ENCODE results near the gene CCR5AS.
"Not testable (repeated sequence)": the region's sequence is repeated elsewhere in the genome, so short reads cannot be mapped to it uniquely, and the experiment has no call there.

CCR5AS gene

DNA sequence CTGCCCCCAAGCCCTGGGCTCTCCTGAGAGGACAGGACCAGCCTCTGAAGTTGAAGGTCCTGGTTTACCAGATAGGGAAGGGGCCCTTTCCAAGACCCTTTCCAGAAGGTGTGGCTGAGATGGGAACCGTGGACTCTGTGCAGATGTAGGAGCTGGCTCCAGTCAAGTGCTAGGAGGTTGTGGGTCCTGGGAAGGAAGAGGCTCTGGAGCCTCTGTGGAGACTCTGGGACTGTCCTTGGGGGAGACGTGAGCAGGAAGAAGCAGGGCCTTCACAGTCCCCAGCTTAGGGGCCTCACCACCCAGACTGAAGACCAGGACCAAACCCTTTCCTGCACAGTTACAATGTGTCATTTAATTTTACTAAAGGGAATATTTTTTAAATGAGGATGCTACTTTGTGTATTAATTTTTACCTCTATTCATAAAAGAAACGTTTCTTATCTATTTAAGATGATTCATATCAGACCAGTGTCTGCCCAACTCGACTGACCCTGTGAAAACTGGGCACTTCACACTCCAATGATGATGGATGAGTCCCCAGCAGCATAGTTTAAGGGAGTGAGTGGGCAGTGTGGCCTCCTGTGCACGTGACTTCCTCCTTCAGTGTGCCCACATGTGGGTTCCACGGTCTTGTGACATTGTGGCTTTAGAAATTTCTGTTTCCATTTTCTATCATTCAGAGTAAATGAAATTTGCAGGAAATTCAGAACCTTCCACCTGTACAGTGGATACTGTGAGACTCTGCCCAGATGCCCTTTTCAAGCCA lies 10.9 kb downstream of the CCR5AS start:
- Histone ChIP-seq H3K4me1 (ENCODE audit: control insufficient read depth, insufficient read depth, low read length) (no peaks in the 10 kb centered on the region), H3K36me3 (ENCODE audit: control insufficient read depth, insufficient read depth, low read length) (no peaks in the 10 kb centered on the region), H3K9me3 (replicated peaks; ENCODE audit: control insufficient read depth, low read depth, low read length) (no peaks in the 10 kb centered on the region), H3K27ac (ENCODE audit: low read length) (no peak overlapping the region), H3K4me3 (ENCODE audit: low read length) (no peak overlapping the region), H3K27me3 (ENCODE audit: control insufficient read depth, insufficient read depth, low read length) (no peaks in the 10 kb centered on the region)
- WGBS (ENCODE audit: insufficient coverage), result no CpG with 5 or more reads among the region's 6 CpGs
- DNase-seq, result peak; percentile 20

DNA sequence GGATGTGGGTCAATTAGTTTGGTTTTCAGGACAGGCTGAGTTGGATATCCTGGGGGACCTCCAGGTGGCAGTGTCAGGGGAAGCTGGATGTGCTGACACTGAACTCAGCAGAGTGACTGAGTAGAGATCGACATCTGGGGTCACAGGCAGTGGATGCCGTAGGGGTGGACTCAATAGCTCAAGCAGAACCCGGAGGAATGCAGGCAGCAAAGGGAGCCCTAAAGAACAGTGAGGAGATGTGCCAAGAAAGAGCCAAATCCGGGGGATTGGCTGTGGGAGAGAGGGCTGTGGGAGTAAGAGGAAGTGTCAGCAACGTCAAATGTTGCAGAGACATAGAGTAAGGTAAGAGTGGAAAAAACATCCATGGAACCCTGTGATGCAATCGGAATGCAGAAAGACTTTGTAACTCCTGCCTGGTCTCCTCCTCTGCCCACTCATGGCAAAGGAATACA lies 11.6 kb downstream of the CCR5AS start:
- WGBS (ENCODE audit: insufficient coverage), result 78% methylated on average over 6 of the region's 6 CpGs
- Histone ChIP-seq H3K27ac (ENCODE audit: low read length) (no peak overlapping the region), H3K4me3 (ENCODE audit: low read length) (no peak overlapping the region), H3K36me3 (ENCODE audit: control insufficient read depth, insufficient read depth, low read length) (no peaks in the 10 kb centered on the region), H3K4me1 (ENCODE audit: control insufficient read depth, insufficient read depth, low read length) (no peaks in the 10 kb centered on the region), H3K9me3 (replicated peaks; ENCODE audit: control insufficient read depth, low read depth, low read length) (no peaks in the 10 kb centered on the region), H3K27me3 (ENCODE audit: control insufficient read depth, insufficient read depth, low read length) (no peaks in the 10 kb centered on the region)
- peak; percentile 10 for DNase-seq

DNA sequence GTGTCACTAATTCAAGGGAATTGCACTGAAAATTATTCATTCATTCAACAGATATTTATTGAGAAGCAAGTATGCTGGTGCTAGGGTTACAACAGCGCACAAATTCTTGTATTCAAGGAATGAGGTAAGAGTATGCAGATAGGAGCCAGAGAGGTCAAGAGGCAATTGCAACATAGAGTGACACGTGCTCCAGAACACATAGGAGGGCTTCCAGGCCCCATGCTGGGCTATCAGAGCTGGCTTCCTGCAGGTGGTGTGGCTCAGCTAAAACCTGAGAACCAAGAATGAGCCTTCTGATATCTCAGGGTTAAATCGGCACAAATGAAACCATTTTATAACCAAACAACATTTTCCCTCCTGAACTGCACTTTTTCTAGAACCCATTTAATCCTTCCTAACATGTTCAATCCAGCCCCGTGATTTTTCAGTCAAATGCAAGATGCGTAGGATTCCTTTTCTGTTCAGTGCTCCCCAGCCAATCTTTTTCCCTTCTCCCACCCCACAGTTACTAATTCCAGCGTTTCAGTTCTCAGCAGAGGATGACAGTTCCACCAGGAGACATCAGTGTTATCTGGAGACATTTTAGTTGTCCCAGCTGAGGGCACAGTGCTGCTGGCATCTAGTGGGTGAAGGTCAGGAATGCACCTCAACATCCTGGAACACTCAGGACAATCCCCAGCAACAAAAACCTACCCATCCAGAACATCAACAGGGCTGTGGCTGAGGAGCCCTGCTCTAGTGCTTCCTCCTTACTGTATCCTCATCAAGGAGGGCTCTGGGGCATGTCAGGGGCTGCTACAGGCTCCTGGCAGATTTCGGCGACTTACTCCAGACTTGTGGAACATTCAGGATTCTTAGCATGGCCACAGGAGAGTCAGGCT lies 13.1 kb downstream of the CCR5AS start:
- H3K4me1 ChIP-seq (ENCODE audit: control insufficient read depth, insufficient read depth, low read length), result no peaks in the 10 kb centered on the region
- 79% methylated on average over 7 of the region's 8 CpGs for WGBS (ENCODE audit: insufficient coverage)

DNA sequence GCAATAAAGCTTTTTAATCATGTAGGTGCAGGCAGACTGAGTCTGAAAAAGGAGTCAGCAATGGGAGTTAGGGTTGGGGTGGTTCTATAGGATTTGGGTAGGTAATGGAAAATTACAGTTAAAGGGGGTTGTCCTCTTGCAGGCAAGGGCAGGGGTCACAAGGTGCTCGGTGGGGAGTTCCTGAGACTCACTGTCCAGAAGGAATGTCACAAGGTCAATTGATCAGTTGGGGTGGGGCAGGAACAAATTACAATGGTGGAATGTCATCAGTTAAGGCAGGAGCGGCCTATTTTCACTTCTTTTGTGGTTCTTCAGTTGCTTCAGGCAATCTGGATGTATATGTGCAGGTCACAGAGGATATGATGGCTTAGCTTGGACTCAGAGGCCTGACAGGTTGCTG lies 13.9 kb downstream of the CCR5AS start:
- 68% methylated on average over 2 of the region's 2 CpGs for WGBS (ENCODE audit: insufficient coverage)
- DNase-seq, result no peak
- Histone ChIP-seq H3K9me3 (replicated peaks; ENCODE audit: control insufficient read depth, low read depth, low read length) (no peaks in the 10 kb centered on the region), H3K4me3 (ENCODE audit: low read length) (no peak overlapping the region), H3K27me3 (ENCODE audit: control insufficient read depth, insufficient read depth, low read length) (no peaks in the 10 kb centered on the region), H3K27ac (ENCODE audit: low read length) (no peak overlapping the region), H3K4me1 (ENCODE audit: control insufficient read depth, insufficient read depth, low read length) (no peaks in the 10 kb centered on the region), H3K36me3 (ENCODE audit: control insufficient read depth, insufficient read depth, low read length) (no peaks in the 10 kb centered on the region)

More for the DNA sequence above, 13.1 kb downstream of the CCR5AS start:
- Histone ChIP-seq H3K36me3 (ENCODE audit: control insufficient read depth, insufficient read depth, low read length) (no peaks in the 10 kb centered on the region), H3K27ac (ENCODE audit: low read length) (no peak overlapping the region), H3K4me3 (ENCODE audit: low read length) (no peak overlapping the region), H3K27me3 (ENCODE audit: control insufficient read depth, insufficient read depth, low read length) (no peaks in the 10 kb centered on the region), H3K9me3 (replicated peaks; ENCODE audit: control insufficient read depth, low read depth, low read length) (no peaks in the 10 kb centered on the region)
- DNase-seq, result no peak

DNA sequence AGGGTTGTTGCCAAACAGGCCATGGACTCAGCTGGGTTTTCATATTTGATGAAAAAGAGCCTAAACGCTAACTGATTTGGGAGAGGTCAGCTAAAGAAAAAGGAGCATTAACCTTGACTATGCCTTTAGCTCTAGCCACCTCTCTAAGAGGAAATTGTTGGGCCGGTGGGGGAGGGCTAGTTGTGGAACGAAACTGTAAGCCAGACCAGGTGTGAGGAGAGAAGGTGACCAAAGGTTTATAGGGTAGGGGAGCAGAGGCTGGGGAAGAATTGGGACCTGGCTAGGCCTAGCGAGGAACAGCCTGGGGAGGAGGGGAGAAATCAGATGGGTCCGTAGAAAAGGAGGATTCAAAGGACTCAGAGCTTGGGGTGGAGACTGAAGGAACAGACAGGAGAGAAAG lies 15.3 kb downstream of the CCR5AS start:
- not testable (repeated sequence) for H3K27me3 ChIP-seq (ENCODE audit: control insufficient read depth, insufficient read depth, low read length); H3K9me3 ChIP-seq (replicated peaks; ENCODE audit: control insufficient read depth, low read depth, low read length); H3K27ac ChIP-seq (ENCODE audit: low read length); H3K4me1 ChIP-seq (ENCODE audit: control insufficient read depth, insufficient read depth, low read length); H3K4me3 ChIP-seq (ENCODE audit: low read length); DNase-seq; H3K36me3 ChIP-seq (ENCODE audit: control insufficient read depth, insufficient read depth, low read length)
- 49% methylated on average over 5 of the region's 5 CpGs for WGBS (ENCODE audit: insufficient coverage)

DNA sequence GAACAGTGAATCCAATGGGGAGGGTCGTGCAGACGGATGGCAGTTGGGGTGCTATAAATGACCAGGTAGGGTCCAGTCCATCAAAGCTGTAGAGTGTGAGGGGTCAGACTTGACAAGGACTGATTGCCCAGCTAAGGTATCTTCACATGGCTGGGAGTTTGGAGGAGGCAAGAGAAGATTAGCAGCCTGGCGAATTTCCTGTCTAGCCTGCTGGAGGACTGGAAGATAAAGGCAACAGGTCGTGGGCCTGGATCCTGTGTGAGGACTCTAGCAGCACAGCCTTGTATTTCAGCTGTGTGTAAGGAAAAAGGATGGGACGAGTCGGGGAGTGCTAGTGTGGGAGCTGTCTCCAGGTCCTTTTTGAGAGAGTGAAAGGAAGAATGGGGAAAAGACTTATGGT lies 17.6 kb downstream of the CCR5AS start:
- Histone ChIP-seq H3K9me3 (replicated peaks; ENCODE audit: control insufficient read depth, low read depth, low read length) (no peaks in the 10 kb centered on the region), H3K27me3 (ENCODE audit: control insufficient read depth, insufficient read depth, low read length) (peaks cover 2% of the 10 kb centered on the region), H3K4me3 (ENCODE audit: low read length) (no peak overlapping the region), H3K27ac (ENCODE audit: low read length) (no peak overlapping the region), H3K36me3 (ENCODE audit: control insufficient read depth, insufficient read depth, low read length) (no peaks in the 10 kb centered on the region), H3K4me1 (ENCODE audit: control insufficient read depth, insufficient read depth, low read length) (no peaks in the 10 kb centered on the region)
- WGBS (ENCODE audit: insufficient coverage), result 70% methylated on average over 6 of the region's 6 CpGs
- DNase-seq, result no peak

DNA sequence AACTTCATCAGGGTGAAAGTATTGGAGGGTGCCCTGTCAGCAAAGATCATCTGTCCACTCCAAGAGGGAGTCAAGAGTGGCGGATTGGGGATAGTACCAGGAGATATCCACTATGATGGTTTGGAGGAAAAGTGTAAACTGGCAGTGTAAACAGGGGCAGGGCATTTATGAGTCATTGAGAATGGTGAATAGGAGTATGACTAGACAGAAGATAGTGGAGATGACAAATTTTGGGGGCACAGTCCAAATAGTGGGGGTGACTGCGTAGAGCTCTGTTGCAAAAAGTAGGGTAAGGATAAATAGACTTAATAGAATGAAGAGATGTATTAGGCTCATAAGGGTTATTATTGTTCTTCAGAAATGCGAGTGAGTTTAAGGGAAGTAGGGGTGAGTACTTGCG lies 18.0 kb downstream of the CCR5AS start:
- H3K4me1 ChIP-seq (ENCODE audit: control insufficient read depth, insufficient read depth, low read length); H3K36me3 ChIP-seq (ENCODE audit: control insufficient read depth, insufficient read depth, low read length); DNase-seq; H3K27ac ChIP-seq (ENCODE audit: low read length); H3K4me3 ChIP-seq (ENCODE audit: low read length); H3K27me3 ChIP-seq (ENCODE audit: control insufficient read depth, insufficient read depth, low read length); H3K9me3 ChIP-seq (replicated peaks; ENCODE audit: control insufficient read depth, low read depth, low read length): not testable (repeated sequence)
- WGBS (ENCODE audit: insufficient coverage), result 88% methylated on average over 4 of the region's 4 CpGs

DNA sequence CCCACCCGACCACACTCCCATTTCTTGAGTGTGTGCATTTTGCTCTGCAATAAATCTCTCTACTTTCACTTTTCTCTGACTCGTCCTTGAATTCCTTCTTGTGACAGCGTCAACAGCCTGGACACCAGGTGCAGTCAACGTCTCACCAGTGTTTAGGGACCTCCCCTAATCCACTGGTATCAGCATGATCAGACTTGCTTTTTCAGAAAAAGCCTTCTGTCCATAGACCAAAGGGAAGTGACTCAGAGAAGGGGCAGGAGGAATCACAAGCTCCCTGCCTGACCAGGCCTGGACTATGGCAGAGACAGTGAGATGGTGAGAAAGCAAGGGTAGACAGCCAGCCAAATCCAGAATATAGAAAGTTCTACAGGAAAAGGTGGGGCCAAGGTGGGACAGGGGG lies 20.7 kb downstream of the CCR5AS start:
- no peak for DNase-seq
- H3K27ac ChIP-seq (ENCODE audit: low read length), result no peak overlapping the region
- no peaks in the 10 kb centered on the region for H3K36me3 ChIP-seq (ENCODE audit: control insufficient read depth, insufficient read depth, low read length)
- no peaks in the 10 kb centered on the region for H3K9me3 ChIP-seq (replicated peaks; ENCODE audit: control insufficient read depth, low read depth, low read length)
- no peak overlapping the region for H3K4me3 ChIP-seq (ENCODE audit: low read length)
- 41% methylated on average over 4 of the region's 4 CpGs for WGBS (ENCODE audit: insufficient coverage)
- no peaks in the 10 kb centered on the region for H3K4me1 ChIP-seq (ENCODE audit: control insufficient read depth, insufficient read depth, low read length)
- H3K27me3 ChIP-seq (ENCODE audit: control insufficient read depth, insufficient read depth, low read length), result peaks cover 2% of the 10 kb centered on the region

DNA sequence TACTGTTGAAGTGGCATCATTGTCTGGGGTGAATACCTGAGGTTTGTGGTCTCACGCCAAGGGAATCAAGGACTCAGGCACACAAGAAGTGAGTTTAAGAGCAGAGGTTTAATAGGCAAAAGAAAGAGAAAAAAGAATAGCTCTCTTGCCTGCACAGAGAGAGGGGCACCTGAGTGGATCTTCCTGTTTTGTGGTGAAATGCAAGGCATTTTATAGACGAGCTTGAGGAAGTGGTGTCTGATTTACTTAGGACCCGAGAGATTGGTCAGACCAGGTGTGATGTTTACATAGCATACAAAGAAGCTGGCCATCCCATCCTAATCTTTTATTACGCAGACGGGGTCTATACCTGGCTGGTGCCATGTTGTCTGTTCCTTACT lies 22.9 kb downstream of the CCR5AS start:
- Histone ChIP-seq H3K36me3 (ENCODE audit: control insufficient read depth, insufficient read depth, low read length) (no peaks in the 10 kb centered on the region), H3K27me3 (ENCODE audit: control insufficient read depth, insufficient read depth, low read length) (peaks cover 2% of the 10 kb centered on the region), H3K4me3 (ENCODE audit: low read length) (no peak overlapping the region), H3K9me3 (replicated peaks; ENCODE audit: control insufficient read depth, low read depth, low read length) (no peaks in the 10 kb centered on the region), H3K27ac (ENCODE audit: low read length) (no peak overlapping the region), H3K4me1 (ENCODE audit: control insufficient read depth, insufficient read depth, low read length) (peaks cover 5% of the 10 kb centered on the region)
- 79% methylated on average over 1 of the region's 5 CpGs for WGBS (ENCODE audit: insufficient coverage)
- DNase-seq, result no peak

DNA sequence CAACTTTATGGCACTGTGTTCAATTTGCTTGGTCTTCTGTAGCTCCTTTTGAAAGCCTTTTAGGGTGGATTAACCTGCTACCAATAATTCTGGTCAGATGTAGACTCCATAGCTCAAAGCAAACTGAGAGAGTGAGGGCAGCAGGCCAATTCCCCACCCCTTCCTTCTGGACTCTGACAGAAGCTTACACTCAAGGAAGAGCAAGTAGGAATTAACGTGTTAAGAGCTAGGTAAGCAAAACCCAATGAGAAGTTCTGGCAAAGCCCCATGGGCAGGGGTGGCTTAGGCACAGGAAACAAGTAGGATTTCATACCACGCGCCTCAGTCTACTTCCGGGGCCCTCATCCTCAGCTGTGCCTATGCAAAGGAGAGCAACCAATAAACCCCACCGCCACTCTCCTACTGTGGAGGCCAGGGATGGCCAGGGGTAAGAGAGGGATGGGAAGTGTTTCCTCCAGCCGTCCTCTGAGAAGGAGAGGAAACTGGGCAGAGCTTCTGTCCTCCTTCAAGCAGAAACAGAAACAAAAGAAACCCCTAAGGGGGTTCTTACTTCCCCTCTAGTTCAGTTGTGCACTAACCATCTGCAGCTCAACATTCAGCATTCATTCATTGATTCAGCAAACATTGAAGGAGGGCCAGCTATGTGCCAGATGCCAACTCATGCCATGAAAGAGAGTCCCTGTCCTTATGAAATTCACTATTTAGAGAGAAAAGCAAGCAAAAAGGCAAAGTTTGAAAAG lies 23.5 kb downstream of the CCR5AS start:
- no peak for DNase-seq

More for the DNA sequence above, 23.5 kb downstream of the CCR5AS start:
- no peak overlapping the region for H3K27ac ChIP-seq (ENCODE audit: low read length)
- H3K4me1 ChIP-seq (ENCODE audit: control insufficient read depth, insufficient read depth, low read length), result peaks cover 5% of the 10 kb centered on the region
- H3K4me3 ChIP-seq (ENCODE audit: low read length), result no peak overlapping the region
- H3K9me3 ChIP-seq (replicated peaks; ENCODE audit: control insufficient read depth, low read depth, low read length), result no peaks in the 10 kb centered on the region
- peaks cover 2% of the 10 kb centered on the region for H3K27me3 ChIP-seq (ENCODE audit: control insufficient read depth, insufficient read depth, low read length)
- no peaks in the 10 kb centered on the region for H3K36me3 ChIP-seq (ENCODE audit: control insufficient read depth, insufficient read depth, low read length)
- 40% methylated on average over 2 of the region's 6 CpGs for WGBS (ENCODE audit: insufficient coverage)

Data from muscle of leg (tissue), 3 donors.